SK-N-SH treated with all-trans-retinoic acid at 6 μM for 48 hours (cell line): ENCODE measurements around the gene PLCE1.

Experiments used
- ATAC-seq: fragments of 200-7000 bp; cut with Tn5 transposase; 3 replicates; pipeline ENCODE4 v1.9.1; 2020; ENCODE audit warnings: mild to moderate bottlenecking, moderate library complexity
- ARNTL ChIP-seq: fragments of 450-650 bp; formaldehyde crosslinking; IDR thresholded peaks from 2 replicates; pipeline ENCODE4 v1.5.0; 2020; ENCODE audit warnings: low read depth, mild to moderate bottlenecking, moderate library complexity, borderline replicate concordance
- BACH2 ChIP-seq: fragments of 250-450 bp; sonication (Bioruptor Pico); IDR thresholded peaks from 2 replicates; pipeline ENCODE4 v1.9.0; 2021; ENCODE audit warnings: mild to moderate bottlenecking, borderline replicate concordance
- CREB5 ChIP-seq: fragments of 250-450 bp; sonication (Bioruptor Pico); IDR thresholded peaks from 2 replicates; pipeline ENCODE4 v1.5.1; 2020; ENCODE audit warnings: low read depth, mild to moderate bottlenecking, moderate library complexity
- CSDC2 ChIP-seq: fragments of 250-450 bp; sonication (Bioruptor Pico); IDR thresholded peaks from 2 replicates; pipeline ENCODE4 v1.5.0; 2020; ENCODE audit warnings: mild to moderate bottlenecking, moderate library complexity
- ESRRG ChIP-seq: fragments of 250-450 bp; sonication (Bioruptor Pico); IDR thresholded peaks from 2 replicates; pipeline ENCODE4 v1.6.1; 2021; ENCODE audit warnings: mild to moderate bottlenecking
- GLIS3 ChIP-seq: fragments of 250-450 bp; sonication (Bioruptor Pico); IDR thresholded peaks from 2 replicates; pipeline ENCODE4 v1.5.0; 2020; ENCODE audit warnings: mild to moderate bottlenecking, moderate library complexity
- ISL1 ChIP-seq: fragments of 250-450 bp; sonication (Bioruptor Pico); IDR thresholded peaks from 2 replicates; pipeline ENCODE4 v2.1.2; 2022; ENCODE audit warnings: mild to moderate bottlenecking, moderate library complexity
- OSR1 ChIP-seq: fragments of 250-450 bp; sonication (Bioruptor Pico); IDR thresholded peaks from 2 replicates; pipeline ENCODE4 v1.8.0; 2022; ENCODE audit warnings: moderate library complexity, mild to moderate bottlenecking, inconsistent platforms
- PATZ1 ChIP-seq: fragments of 250-450 bp; sonication (Bioruptor Pico); IDR thresholded peaks from 2 replicates; pipeline ENCODE4 v1.8.0; 2020; ENCODE audit warnings: mild to moderate bottlenecking, moderate library complexity, borderline replicate concordance
- POU6F1 ChIP-seq: fragments of 250-450 bp; sonication (Bioruptor Pico); IDR thresholded peaks from 2 replicates; pipeline ENCODE4 v1.8.0; 2021; ENCODE audit warnings: low read depth, mild to moderate bottlenecking, moderate library complexity, borderline replicate concordance
- PPARA ChIP-seq: fragments of 250-450 bp; sonication (Bioruptor Pico); IDR thresholded peaks from 2 replicates; pipeline ENCODE4 v1.5.0; 2020; ENCODE audit warnings: mild to moderate bottlenecking, borderline replicate concordance
- RARB ChIP-seq: fragments of 250-450 bp; sonication (Bioruptor Pico); IDR thresholded peaks from 2 replicates; pipeline ENCODE4 v1.8.0; 2021; ENCODE audit warnings: mild to moderate bottlenecking, moderate library complexity
- SNAI2 ChIP-seq: fragments of 250-450 bp; sonication (Bioruptor Pico); IDR thresholded peaks from 2 replicates; pipeline ENCODE4 v1.5.0; 2020; ENCODE audit warnings: mild to moderate bottlenecking, moderate library complexity
- TCF4 ChIP-seq: fragments of 250-450 bp; sonication (Bioruptor Pico); IDR thresholded peaks from 2 replicates; pipeline ENCODE4 v1.8.0; 2021; ENCODE audit warnings: mild to moderate bottlenecking, moderate library complexity, borderline replicate concordance
- TOX ChIP-seq: fragments of 250-450 bp; sonication (Bioruptor Pico); IDR thresholded peaks from 2 replicates; pipeline ENCODE4 v1.8.0; 2021; ENCODE audit warnings: mild to moderate bottlenecking, moderate library complexity, borderline replicate concordance
- TSHZ2 ChIP-seq: fragments of 250-450 bp; sonication (Bioruptor Pico); IDR thresholded peaks from 2 replicates; pipeline ENCODE4 v1.5.0; 2020; ENCODE audit warnings: mild to moderate bottlenecking, moderate library complexity
- ZC3H10 ChIP-seq: fragments of 250-450 bp; sonication (Bioruptor Pico); IDR thresholded peaks from 2 replicates; pipeline ENCODE4 v1.5.1; 2021; ENCODE audit warnings: mild to moderate bottlenecking, moderate library complexity
- ZFP3 ChIP-seq: fragments of 250-450 bp; sonication (Bioruptor Pico); IDR thresholded peaks from 2 replicates; pipeline ENCODE4 v1.5.0; 2020; ENCODE audit warnings: mild to moderate bottlenecking, moderate library complexity
- ZFP30 ChIP-seq: fragments of 450-650 bp; formaldehyde crosslinking; IDR thresholded peaks from 2 replicates; pipeline ENCODE4 v1.5.0; 2022; ENCODE audit warnings: mild to moderate bottlenecking, moderate library complexity
- ZNF565 ChIP-seq: fragments of 450-650 bp; formaldehyde crosslinking; conservative IDR thresholded peaks from 2 replicates; pipeline ENCODE4 v1.5.0; 2020; ENCODE audit warnings: low read depth, mild to moderate bottlenecking, moderate library complexity
- ZNF70 ChIP-seq: fragments of 450-650 bp; formaldehyde crosslinking; IDR thresholded peaks from 2 replicates; pipeline ENCODE4 v1.5.0; 2020; ENCODE audit warnings: mild to moderate bottlenecking, moderate library complexity
- ZNF8 ChIP-seq: fragments of 450-650 bp; formaldehyde crosslinking; IDR thresholded peaks from 2 replicates; pipeline ENCODE4 v1.5.0; 2020; ENCODE audit warnings: mild to moderate bottlenecking, moderate library complexity
- TF ChIP-seq, protein P1 (sequence below): fragments of 250-450 bp; sonication (Bioruptor Pico); IDR thresholded peaks from 2 replicates; pipeline ENCODE4 v1.5.1; 2021; ENCODE audit warnings: mild to moderate bottlenecking, moderate library complexity

Gene PLCE1

DNA sequence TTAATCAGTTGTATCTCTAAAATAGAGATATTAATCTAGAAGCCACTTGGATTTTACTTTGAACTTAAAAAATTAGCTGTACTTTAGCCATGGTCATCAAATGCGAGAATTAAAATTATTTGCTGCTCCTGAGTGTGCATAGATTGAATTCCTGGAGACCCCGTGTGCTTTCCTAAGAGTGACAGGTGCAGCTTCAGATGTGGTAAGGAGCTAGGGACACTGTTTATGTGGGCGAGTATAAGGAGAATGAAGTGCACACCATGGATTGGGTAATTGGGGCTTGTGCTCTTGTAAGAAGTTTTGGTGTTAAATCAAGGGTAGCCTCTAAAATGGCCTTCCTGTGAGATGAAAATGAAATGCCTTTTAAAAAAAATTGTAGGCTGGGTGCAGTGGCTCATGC is 9.8 kb downstream of the PLCE1 start:
- TF ChIP-seq ARNTL (CRISPR knock-in tag), result no peak
- no peak for TF ChIP-seq CREB5 (CRISPR knock-in tag)
- no peak for TF ChIP-seq TSHZ2 (CRISPR knock-in tag)
- TF ChIP-seq ZNF70 (CRISPR knock-in tag), result no peak
- TF ChIP-seq ZNF565, result no peak
- no peak for TF ChIP-seq ZC3H10 (CRISPR knock-in tag)
- TF ChIP-seq TOX (CRISPR knock-in tag), result no peak
- TF ChIP-seq CSDC2 (CRISPR knock-in tag), result no peak
- TF ChIP-seq ZFP3 (CRISPR knock-in tag), result no peak
- no peak for TF ChIP-seq GLIS3 (CRISPR knock-in tag)
- no peak for TF ChIP-seq PPARA (CRISPR knock-in tag)
- no peak for TF ChIP-seq RARB (CRISPR knock-in tag)
- TF ChIP-seq PATZ1, result no peak
- TF ChIP-seq TCF4 (CRISPR knock-in tag), result no peak
- no peak for TF ChIP-seq OSR1
- no peak for TF ChIP-seq BACH2 (CRISPR knock-in tag)
- TF ChIP-seq ZFP30 (CRISPR knock-in tag), result no peak
- TF ChIP-seq SNAI2 (CRISPR knock-in tag), result no peak
- no peak for TF ChIP-seq POU6F1
- TF ChIP-seq, protein P1, sequence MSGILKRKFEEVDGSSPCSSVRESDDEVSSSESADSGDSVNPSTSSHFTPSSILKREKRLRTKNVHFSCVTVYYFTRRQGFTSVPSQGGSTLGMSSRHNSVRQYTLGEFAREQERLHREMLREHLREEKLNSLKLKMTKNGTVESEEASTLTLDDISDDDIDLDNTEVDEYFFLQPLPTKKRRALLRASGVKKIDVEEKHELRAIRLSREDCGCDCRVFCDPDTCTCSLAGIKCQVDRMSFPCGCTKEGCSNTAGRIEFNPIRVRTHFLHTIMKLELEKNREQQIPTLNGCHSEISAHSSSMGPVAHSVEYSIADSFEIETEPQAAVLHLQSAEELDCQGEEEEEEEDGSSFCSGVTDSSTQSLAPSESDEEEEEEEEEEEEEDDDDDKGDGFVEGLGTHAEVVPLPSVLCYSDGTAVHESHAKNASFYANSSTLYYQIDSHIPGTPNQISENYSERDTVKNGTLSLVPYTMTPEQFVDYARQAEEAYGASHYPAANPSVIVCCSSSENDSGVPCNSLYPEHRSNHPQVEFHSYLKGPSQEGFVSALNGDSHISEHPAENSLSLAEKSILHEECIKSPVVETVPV, result no peak
- no peak for ATAC-seq

GRCh38 chr10:94005050-94005449 is 11.3 kb downstream of the PLCE1 start:
- ATAC-seq, result no peak
- TF ChIP-seq ZFP30 (CRISPR knock-in tag) (no peak), RARB (CRISPR knock-in tag) (no peak), TSHZ2 (CRISPR knock-in tag) (no peak), SNAI2 (CRISPR knock-in tag) (no peak), POU6F1 (no peak), ZNF8 (CRISPR knock-in tag) (no peak), ZFP3 (CRISPR knock-in tag) (no peak), PPARA (CRISPR knock-in tag) (no peak), TCF4 (CRISPR knock-in tag) (no peak), GLIS3 (CRISPR knock-in tag) (no peak), ZNF70 (CRISPR knock-in tag) (no peak), CSDC2 (CRISPR knock-in tag) (no peak), ZC3H10 (CRISPR knock-in tag) (no peak), ISL1 (no peak), ARNTL (CRISPR knock-in tag) (no peak), TOX (CRISPR knock-in tag) (no peak), ESRRG (CRISPR knock-in tag) (no peak), BACH2 (CRISPR knock-in tag) (no peak)
- TF ChIP-seq, protein P1, result no peak
- TF ChIP-seq, all 23 proteins: peak for 0
